NCI-H128 (cell line): ENCODE measurements around the gene SRGAP2B.
"Not testable (repeated sequence)": the region's sequence is repeated elsewhere in the genome, so short reads cannot be mapped to it uniquely, and the experiment has no call there.

Source experiments
- DNase-seq: peaks from one replicate; lab custom pipeline; 2025; ENCODE audit not compliant: unreplicated experiment; lab: John Stamatoyannopoulos, UW

Gene SRGAP2B

GRCh38 chr1:145000074-145000742, 94.9 kb downstream of the SRGAP2B start:
- not testable (repeated sequence) for DNase-seq

GRCh38 chr1:144998981-144999273, 96.2 kb downstream of the SRGAP2B start:
- not testable (repeated sequence) for DNase-seq

GRCh38 chr1:144998134-144998980, 96.8 kb downstream of the SRGAP2B start:
- not testable (repeated sequence) for DNase-seq

GRCh38 chr1:144995833-144996410, 99.2 kb downstream of the SRGAP2B start:
- DNase-seq, result not testable (repeated sequence)

DNA sequence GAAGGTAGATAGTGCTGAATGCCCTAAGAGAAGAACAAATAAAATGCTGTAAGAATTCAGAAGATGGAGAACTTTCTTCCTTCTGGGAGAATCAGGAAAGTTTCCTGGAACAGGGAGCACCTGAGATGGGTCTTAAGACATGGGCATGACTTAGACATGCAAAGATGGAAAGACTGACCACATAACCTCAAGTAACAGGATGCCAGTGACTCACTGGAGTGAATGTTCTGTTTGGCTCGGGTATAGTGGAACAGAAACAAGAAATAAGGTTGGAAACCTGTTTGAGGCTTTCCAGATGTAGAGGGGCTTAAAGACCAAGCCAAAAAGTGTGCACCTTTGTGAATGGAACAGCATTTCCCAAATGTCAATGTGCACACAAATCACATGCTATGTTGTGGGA, 102.2 kb downstream of the SRGAP2B start:
- DNase-seq, result not testable (repeated sequence)

DNA sequence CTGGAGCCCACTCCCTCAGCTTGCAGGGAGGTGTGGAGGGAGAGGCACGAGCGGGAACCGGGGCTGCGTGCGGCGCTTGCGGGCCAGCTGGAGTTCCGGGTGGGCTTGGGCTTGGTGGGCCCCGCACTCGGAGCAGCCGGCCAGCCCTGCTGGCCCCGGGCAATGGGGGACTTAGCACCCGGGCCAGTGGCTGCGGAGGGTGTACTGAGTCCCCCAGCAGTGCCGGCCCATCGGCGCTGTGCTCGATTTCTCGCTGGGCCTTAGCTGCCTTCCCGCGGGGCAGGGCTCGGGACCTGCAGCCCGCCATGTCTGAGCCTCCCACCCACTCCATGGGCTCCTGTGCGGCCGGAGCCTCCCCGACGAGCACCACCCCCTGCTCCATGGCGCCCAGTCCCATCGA, 104.5 kb downstream of the SRGAP2B start:
- not testable (repeated sequence) for DNase-seq

DNA sequence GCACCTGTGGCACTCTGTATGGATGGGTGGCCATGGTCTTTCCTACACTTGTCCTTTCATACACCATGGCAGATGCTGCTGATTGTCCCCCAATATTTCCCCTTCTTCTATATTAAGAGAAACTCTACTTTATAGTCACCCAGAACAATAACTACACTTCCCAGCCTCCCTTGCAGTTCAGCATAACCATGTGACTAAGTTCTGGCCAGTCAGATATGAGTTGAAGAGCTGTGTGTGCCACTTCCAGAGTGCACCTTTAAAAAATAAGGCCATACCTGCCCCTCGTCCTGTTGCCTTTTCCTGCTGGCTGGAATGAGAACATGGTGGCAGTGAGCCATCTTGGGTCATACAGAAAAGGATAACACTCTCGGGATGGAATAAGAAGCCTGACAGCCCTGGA, 108.0 kb downstream of the SRGAP2B start:
- not testable (repeated sequence) for DNase-seq

DNA sequence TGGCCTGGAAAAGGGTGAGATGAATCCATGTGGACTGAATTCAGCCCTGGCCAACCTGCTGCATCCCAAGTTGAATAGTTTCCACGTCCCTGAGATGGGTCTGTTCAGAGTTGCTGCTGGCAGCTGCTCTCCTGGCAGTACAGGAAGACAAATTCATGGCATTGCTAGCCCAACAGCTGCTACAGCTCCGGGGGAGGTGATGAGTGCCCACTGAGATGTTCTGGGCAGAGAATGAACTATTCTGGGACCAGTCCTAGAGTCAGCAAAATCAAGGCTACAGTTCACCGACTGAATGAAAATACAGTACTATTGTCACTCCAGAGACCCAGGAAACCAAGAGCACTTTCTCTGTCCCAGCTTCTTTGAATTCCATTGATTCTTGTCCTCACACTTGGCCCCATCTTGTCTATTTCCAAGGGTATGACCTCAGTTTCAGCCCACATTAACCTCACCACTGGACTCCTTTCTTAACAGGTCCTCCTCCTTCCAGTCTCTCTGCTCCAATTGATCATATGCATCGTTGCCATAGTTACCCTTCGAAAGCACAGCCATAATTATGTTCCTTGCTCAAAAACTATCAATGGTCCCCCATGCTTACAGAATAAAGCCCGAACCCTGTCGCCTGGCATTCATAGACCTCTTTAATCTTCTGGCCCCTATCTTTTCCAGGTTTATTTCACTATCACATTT, 108.8 kb downstream of the SRGAP2B start:
- DNase-seq, result not testable (repeated sequence)

DNA sequence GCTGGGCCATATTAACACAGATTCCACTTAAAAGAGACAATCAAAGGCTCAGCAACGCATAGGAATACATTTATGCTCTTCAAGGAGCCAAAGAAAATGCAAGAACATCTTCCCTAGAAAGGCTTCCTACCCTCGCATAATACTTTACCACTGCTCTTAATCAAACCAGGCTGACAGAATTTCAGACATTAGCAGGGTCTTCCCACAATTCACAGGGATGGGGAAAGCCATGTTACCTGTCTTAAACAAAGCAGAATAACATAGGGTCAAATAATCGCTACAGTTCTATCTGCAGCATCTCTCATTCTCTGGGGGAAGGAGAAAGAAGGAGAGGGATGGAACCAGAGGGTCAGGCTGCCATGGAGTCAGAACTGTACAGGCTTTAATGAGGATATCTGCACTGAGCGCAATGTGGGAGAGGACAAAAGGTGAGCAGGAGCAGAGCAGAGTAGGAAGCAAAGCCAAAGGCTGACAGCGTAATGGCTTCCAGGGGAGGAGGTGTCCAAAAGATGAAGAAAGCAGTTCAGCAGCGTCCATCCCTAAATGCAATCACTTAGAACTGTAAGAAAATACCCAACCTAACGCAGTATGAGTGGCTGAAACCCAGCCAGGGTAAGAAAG, 109.5 kb downstream of the SRGAP2B start:
- not testable (repeated sequence) for DNase-seq

- DNase-seq, result not testable (repeated sequence)
Observed at GRCh38 chr1:144982802-144983525, 112.2 kb downstream of the SRGAP2B start.

- DNase-seq, result not testable (repeated sequence)
Observed at GRCh38 chr1:144981157-144981556, 114.0 kb downstream of the SRGAP2B start.

- not testable (repeated sequence) for DNase-seq
Observed at GRCh38 chr1:144979960-144980595, 115.0 kb downstream of the SRGAP2B start.

GRCh38 chr1:144977856-144978255, 117.3 kb downstream of the SRGAP2B start:
- DNase-seq, result not testable (repeated sequence)

DNA sequence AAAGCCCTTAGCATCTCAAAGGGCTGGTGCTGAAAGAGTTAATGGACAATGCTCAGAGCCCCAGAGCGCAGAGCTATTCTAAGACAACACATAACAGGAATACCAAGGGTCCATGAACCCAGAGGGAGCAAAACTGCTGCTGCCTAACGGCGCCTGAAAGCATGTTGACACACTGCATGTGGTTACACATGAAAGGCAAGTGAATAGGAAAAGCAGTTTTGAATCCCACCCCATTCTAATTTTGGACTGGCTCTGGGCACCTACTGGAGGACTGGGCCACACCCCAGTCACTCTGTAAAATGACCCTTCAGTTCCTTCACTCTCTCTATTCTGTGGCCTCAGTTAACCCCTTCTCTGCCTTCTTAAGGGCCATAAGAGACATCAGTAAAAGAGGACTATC, 123.2 kb downstream of the SRGAP2B start:
- DNase-seq, result not testable (repeated sequence)

DNA sequence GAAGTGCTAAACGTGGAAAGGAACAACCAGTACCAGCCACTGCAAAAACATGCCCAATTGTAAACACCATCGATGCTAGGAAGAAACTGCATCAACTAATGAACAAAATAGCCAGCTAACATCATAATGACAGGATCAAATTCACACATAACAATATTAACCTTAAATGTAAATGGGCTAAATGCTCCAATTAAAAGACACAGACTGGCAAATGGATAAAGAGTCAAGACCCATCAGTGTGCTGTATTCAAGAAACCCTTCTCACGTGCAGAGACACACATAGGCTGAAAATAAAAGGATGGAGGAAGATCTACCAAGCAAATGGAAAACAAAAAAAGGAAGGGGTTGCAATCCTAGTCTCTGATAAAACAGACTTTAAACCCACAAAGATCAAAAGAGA, 128.6 kb downstream of the SRGAP2B start:
- DNase-seq, result not testable (repeated sequence)

GRCh38 chr1:144964765-144965164, 130.4 kb downstream of the SRGAP2B start:
- DNase-seq, result not testable (repeated sequence)

- DNase-seq, result not testable (repeated sequence)
Observed at GRCh38 chr1:144964186-144964585, 130.9 kb downstream of the SRGAP2B start.

- DNase-seq, result not testable (repeated sequence)
Observed at GRCh38 chr1:144963571-144963970, 131.6 kb downstream of the SRGAP2B start.
